Breast epithelium (tissue), 3 donors: ENCODE data around the gene IGSF9B.

Experiments
- CTCF ChIP-seq, 3 donors: fragments of 450-650 bp; IDR thresholded peaks; one replicate each; pipeline ENCODE4 v1.5.1; 2016 to 2017; ENCODE audit warnings: antibody characterized with exemption in 3 of 3, mild to moderate bottlenecking in 3 of 3, moderate library complexity in 3 of 3
- POLR2A ChIP-seq: fragments of 450-650 bp; IDR thresholded peaks from one replicate; pipeline ENCODE4 v1.6.1; 2016; ENCODE audit warnings: antibody characterized with exemption, mild to moderate bottlenecking, moderate library complexity

- no peak for TF ChIP-seq CTCF (IDR thresholded peaks at IDR 0.05)
- TF ChIP-seq POLR2A: no peak
These were observed 30.1 kb downstream of the IGSF9B start for GRCh38 chr11:133926466-133927246.
